GM19455 (cell line): ENCODE data around the gene FMC1.
A peak's percentile ranks its signal among the peaks of the same experiment; 100 is the strongest.
"Not testable (repeated sequence)": the region's sequence is repeated elsewhere in the genome, so short reads cannot be mapped to it uniquely, and the experiment has no call there.

Experiments used
- ATAC-seq: cut with Tn5 transposase; IDR thresholded peaks from one replicate; pipeline ENCODE4 v1.9.1; 2021; ENCODE audit not compliant: unreplicated experiment

The FMC1 gene

DNA sequence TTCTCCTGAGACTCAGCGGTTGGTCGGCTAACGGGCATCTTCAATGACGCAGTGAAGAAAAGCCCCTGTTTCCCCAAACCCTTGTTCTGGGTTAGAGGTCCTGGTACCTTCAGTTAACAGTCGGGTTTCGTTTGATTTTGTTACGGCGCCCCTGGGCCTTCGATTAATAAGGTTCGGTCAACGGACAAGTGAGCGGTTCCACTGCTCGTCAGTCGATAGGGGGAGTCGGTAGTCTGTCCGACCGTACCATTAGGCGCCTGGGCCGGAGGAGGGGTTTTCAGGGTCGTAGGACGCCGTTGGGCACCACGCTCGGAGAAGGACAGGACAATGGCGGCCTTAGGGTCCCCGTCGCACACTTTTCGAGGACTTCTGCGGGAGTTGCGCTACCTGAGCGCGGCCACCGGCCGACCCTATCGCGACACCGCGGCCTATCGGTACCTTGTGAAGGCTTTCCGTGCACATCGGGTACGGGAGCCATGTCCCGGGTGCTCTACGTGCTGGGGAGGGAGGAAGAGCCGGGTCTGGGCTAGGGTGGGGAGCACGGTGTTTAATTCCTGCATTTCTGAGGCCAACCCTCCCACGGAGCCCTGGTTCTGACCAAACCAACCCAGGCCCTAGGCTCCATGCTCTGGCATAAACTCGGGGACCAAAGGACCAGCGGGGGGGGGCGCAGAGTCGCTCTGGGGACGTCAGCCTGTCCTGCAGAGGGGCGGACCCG lies at the start of gene FMC1:
TSS of gene FMC1 (plus strand) at position 280 of the 718 bp plus-strand sequence. CDS start at position 328, 48 bp downstream.
- ATAC-seq = peak; percentile 56

- no peak for ATAC-seq
Measured at GRCh38 chr7:139292821-139293220, 48.3 kb upstream of the FMC1 start.

DNA sequence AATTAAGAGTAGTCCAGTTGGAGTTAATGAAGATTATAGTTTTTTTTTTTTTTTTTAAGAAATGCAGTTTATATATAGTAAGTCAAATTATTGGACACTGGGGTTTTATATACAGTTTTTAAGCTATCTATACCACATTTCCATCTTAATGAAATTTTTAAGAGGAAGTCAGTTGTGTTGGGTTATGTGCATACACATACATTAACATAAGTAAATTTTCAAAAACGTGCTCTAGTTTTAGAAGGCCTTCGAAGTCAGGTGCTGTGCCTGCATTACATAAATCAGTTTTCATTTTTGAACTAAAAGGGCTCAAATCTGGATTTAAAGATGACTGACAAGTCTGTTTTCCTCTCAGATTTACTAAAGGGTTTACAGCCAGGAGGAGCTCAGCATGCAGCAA lies 47.6 kb upstream of the FMC1 start:
- no peak for ATAC-seq

GRCh38 chr7:139294241-139294640 lies 46.9 kb upstream of the FMC1 start:
- ATAC-seq = no peak

- no peak for ATAC-seq
Measured at GRCh38 chr7:139294951-139295575, 46.1 kb upstream of the FMC1 start.

DNA sequence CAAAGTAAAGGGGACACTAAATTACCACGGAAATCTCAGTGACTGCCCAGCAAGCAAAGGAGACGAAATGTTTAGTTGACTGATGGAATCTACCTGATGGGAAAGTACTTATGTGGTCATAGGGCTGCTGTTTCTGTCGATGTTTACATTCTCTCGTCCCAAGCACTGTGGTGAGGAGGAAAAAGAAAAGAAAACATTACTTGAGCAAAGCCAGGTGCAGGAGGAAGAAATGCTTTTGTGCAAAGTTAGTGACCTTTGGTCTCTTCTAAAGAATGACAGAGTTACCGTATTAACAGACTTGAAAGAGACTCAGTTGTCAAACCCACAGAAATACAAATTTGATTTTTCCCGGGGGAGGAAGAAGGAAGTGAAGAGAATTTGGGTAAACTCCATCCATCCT lies 43.3 kb upstream of the FMC1 start:
- no peak for ATAC-seq

DNA sequence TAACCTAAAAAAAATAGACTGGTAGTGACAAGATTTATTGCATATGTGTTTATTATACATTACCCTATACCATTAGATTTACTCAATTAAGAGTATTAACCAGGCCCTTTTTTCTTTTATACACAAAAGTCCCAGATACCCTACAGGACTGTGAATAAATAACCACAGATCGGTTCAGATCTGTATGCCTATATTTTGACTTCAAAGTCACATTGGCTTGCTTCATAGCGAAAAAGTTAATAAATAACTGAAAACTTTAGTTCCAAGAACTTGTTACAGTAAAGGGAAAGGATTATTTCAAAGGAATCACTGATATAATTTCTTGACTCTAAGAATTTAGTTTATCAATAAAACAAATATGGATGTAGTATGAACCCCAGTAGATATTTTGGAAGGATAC lies 41.8 kb upstream of the FMC1 start:
- no peak for ATAC-seq

DNA sequence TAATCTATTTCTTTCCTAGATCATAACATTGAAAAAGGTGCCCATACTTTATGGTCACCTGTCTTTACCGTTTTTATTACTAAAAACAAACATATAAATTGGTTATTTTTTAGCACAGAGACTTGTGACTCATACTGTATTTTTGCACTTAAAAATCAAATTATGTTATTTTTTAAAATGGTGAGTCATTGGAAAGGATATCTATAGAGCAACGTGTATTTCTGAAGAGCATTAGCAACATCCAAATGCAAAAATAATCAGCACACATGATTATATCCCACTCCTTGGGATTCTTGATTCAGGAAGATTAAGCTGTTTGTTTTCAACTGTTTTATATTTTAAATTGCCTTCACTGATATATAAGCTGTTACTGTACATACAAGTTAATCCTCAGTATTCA lies 40.7 kb upstream of the FMC1 start:
- ATAC-seq = no peak

GRCh38 chr7:139304517-139304916 lies 36.6 kb upstream of the FMC1 start:
- ATAC-seq = no peak

DNA sequence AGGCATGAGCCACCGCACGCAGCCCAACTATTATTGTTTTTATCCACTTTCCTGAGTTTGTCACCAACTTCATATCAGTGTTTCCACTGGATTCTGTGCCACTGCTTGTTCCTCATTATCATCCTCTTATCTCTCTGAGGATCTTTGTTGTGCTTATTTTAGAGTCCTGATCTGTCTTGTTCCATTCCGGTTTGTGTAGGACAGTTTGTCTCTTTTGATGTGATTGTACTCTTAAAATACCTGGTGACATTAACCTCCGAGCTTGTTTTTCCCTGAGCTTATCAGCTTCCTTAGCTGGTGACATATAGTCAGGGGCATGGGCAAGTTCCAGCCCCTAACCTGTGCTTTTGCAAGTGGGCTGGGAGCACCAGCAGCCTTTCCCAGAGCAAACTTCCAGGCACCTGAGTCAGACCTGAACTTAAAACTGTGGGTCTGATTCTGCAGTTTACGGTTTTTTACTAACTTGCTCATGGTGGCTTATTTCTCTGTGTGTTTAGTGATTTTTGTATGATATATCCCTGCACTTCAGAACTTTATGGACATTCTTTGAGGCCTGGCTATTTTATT lies 23.1 kb upstream of the FMC1 start:
- no peak for ATAC-seq

DNA sequence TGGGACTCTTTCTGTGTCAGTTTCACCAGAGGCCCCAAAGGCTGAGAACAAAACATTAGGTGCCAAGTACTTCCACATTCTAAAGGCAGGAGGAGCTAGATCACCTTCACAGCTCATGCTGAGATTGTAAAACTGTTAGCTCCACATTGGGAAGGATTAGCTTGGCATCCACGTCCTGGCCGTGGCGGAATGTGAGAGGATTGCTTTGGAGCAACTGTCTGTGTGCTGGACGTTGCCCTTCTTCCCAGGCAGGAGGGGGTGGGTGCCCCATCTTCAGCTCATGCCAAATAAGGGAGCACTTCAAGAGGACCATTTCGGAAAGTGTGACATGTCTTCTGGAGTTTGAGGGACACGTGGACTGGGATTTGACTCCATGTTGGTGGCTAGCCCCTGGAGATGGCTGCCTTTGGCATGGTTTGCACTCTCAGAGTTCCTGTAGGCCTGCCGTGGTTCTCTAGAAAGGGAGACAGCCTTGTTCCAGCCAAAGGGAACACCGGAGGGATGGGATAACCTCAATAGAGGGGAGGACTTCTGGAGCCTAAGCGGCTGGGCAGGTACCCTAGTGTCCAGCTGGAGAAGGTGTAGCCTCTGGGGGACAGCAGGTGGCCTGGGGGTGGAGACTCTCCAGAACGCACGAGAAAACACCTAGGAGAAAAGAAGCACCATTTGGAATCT lies 19.9 kb upstream of the FMC1 start:
- ATAC-seq = no peak

DNA sequence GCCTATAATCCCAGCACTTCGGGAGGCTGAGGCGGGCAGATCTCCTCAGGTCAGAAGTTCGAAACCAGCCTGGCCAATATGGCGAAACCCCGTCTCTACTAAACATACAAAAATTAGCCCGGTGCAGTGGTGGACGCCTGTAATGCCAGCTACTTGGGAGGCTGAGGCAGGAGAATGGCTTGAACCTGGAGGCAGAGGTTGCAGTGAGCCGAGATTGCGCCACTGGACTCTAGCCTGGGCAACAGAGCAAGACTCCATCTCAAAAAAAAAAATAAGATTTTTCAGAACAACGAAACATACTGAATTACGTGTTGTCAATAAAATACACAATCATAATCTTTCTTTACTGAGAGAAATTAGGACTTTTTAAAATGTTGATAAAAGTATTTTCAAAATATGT lies 16.4 kb upstream of the FMC1 start:
- ATAC-seq = not testable (repeated sequence)

GRCh38 chr7:139328375-139328774 lies 12.8 kb upstream of the FMC1 start:
- no peak for ATAC-seq

GRCh38 chr7:139329119-139329518 lies 12.0 kb upstream of the FMC1 start:
- no peak for ATAC-seq

GRCh38 chr7:139330333-139331030 lies 10.7 kb upstream of the FMC1 start:
- no peak for ATAC-seq

DNA sequence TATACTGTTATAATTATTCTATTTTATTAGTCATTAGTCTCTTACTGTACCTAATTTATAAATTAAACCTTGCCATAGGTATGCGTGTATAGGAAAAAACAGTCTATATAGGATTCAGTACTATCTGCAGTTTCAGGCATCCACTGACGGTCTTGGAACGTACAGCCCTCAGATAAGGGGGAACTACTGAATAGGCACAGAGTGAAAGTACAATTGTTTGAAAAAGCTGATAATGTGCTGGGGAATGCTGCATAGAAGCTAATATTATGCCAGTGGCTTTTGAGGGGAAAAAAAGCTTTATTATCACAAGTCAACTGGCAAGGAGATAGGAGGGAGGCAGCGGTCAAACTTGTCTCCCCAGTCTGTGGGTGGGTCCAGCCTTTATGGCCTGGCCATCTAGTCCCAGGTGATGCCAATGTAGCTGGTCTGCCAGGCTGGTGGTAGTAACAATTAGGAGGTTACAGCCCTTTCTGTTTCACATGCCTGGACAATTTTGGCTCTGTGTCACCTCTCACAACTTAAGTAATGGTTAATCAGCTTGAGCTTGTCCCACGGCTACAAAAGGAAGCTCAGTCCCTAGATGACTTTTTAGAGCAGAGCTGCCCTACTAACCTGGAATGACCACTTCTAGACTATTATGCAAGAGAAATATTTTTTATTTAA lies 8.3 kb upstream of the FMC1 start:
- no peak for ATAC-seq

GRCh38 chr7:139333443-139333842 lies 7.7 kb upstream of the FMC1 start:
- ATAC-seq = not testable (repeated sequence)

DNA sequence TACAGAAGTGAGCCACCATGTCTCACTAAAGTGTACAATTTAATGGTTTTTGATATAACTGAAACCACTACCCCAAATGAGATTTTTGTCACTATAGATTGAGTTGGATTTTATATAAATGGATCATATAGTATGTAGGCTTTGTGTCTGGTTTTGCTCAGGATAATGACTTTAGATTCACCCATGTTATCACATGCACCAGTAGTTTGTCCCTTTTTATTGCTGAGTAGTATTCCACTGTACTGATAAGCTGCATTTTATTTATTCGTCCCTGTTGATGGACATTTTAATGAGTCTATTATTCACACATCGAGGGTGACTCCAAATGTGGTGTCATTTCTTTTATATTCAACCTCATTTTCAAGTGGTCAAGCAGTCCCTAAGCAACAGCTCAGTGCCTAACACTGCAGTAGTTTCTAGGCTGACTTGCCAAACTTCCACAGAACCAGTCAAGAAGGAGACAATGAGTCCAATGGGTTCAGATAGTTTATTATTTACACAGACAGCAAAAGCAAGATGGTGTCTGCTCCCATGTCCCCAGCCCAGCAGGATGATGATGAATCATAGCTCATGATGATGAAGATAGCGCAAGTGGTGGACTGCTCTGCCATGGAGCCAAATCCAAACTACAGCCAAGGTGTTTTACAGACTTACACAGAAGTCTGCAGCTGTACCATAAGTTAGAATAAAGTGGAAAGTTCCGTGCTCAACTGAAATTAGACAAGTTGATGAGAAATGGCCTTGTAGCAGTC lies 6.6 kb upstream of the FMC1 start:
- ATAC-seq = no peak

- ATAC-seq = no peak
Measured at GRCh38 chr7:139339025-139339424, 2.1 kb upstream of the FMC1 start.

DNA sequence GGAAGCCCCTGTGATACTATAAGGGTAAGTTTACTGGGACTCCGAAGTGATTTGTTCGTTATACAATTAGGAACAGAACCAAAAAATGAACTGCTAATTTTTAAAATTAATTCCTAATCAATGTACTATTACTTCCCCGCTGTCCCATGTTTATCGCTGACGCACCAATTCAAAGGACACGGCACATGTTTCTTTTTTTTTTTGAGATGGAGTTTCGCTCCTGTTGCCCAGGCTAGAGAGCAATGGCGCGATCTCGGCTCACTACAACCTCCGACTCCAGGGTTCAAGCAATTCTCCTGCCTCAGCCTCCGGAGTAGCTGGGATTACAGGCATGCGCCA lies 1.5 kb upstream of the FMC1 start:
- ATAC-seq = no peak
